ENCODE measurements around the gene TMSB4X.
"Not testable (repeated sequence)": the region's sequence is repeated elsewhere in the genome, so short reads cannot be mapped to it uniquely, and the experiment has no call there.

Gene TMSB4X

GRCh38 chrX:12997906-12998687 lies 23.2 kb downstream of the TMSB4X start:
- DNase-seq = no peak

DNA sequence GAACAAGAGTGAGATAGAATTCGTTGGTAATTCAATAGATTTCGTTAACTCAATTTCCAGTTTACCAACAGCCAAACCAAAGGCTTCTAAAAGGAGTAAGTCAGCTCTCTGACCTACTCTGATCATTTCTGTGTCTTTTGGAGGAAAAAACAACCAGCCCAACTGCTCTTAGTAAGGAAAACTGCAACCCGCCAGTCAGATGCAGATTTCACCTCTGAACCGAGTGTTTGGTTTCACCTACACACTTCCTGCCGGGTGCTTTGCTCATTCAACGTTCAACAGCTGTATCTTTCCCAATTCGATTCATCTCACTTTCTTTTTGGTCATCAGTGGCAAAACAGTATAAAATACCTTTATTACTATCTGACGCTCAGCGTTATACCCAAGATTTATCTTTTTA lies 24.5 kb downstream of the TMSB4X start:
- DNase-seq = no peak

GRCh38 chrX:13000301-13000811 lies 25.4 kb downstream of the TMSB4X start:
- DNase-seq = no peak

GRCh38 chrX:13001097-13001496 lies 26.2 kb downstream of the TMSB4X start:
- no peak for DNase-seq

GRCh38 chrX:13001961-13002671 lies 27.2 kb downstream of the TMSB4X start:
- DNase-seq = no peak

DNA sequence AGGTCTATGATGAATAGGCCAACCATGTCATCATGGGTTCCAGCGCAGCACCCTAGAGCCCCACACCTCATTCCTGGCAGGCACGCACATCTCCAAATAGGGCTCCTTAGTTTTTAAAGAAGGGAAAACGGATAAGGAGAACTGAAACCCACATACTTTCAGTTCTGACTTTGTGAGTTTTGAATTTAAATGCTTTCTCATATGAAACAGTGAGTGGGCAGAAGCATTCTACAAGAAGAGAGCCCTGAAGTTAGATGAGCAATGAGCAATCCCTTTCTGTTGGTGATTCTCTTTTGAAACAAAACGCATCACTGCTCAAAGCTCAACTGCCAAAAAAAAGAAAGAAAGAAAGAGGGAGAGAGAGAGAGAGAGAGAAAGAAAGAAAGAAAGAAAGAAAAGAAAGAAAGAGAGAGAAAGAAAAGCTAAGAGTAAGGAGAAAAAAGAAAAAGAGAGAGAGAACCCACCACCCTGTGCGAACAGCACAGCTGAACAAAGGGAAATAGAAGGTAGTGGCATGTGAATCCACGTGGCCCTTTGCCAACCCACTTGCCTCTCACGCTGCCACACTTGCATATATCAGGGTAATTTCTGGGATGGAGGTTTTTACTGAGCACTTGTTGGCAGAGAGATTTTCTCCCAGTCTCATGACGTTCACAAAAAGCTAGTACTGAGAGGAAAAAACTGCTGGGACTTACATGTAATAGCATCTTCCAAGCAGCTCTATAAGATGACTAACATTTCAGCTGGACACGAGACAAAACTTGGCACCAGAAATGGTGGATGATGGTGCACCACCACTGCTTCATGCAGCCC lies 31.0 kb downstream of the TMSB4X start:
- no peak for DNase-seq

- DNase-seq = no peak
These were observed 32.7 kb downstream of the TMSB4X start for GRCh38 chrX:13007519-13008188.

GRCh38 chrX:13008189-13008533 lies 33.3 kb downstream of the TMSB4X start:
- no peak for DNase-seq

GRCh38 chrX:13008851-13009250 lies 33.9 kb downstream of the TMSB4X start:
- no peak for DNase-seq

DNA sequence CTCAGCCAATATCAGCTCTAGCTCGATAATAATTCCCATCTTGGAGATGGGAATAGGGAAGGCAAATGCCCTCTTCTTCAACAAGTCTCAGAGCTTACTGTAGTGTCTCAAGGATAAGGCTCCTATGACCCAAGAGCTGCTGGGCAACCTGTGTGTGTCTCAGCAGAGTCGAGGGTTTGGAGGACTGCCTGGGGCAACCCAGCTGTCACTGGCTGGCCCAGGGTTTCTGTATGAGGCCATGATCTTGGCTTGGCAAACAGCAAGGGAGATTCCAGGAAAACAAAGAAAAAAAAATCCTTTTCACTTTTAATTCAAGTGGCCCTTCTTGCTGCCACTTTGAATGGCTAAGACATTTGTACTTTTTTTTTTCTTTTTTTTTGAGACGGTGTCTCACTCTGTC lies 34.4 kb downstream of the TMSB4X start:
- no peak for DNase-seq

DNA sequence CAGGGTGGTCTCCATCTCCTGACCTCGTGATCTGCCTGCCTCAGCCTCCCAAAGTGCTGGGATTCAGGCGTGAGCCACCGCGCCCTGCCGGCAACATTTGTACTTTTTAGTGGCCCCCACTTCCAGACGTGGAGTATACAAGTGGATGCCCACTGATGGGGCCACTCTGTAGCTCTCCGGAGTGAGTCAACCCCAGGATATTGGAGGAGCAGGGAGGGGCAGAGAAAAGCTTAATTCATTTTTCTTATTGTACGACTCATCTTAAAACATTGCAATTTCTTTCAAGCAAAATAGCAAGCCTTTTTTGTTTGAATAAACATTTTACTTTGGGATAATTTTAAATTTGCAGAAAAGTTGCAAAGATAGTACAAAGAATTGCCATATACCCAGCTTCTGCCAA lies 34.9 kb downstream of the TMSB4X start:
- no peak for DNase-seq

- DNase-seq = no peak
These were observed 35.6 kb downstream of the TMSB4X start for GRCh38 chrX:13010546-13010945.

DNA sequence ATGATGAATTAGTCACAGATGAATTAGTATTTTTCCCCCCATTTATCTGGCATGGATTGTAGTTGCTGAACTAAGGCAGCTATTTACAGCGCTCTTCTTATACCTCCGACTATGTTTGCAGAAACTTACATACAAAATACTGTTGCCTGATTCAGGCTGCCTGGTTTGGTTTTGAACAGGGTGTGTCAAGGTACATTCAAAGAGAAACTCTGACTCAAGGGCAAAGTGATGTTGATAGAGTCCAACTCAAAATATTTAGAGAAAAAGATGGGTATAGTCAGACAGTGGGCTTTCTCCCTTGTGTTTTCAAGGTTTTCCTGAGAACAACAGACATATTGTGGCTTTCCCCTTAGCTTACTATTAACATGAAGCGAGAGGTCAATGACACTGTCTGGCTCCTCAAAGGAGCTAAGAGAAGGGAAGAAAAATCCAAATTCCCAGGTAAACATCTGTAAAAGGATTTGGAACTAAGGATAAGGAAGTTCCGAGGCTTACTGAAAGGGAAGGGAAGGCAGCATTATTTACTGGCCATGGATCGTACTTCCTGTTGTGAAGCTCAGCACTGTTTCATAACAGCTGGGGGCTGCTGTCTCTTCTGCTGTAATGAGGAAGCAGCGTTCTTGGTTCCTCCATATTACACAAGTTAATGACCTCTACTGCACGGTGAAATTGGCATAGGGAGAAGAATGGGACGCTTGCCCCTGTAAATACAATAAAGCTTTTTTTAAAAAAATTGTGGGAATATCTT lies 38.6 kb downstream of the TMSB4X start:
- DNase-seq = no peak

GRCh38 chrX:13014111-13015096 lies 39.5 kb downstream of the TMSB4X start:
- no peak for DNase-seq

DNA sequence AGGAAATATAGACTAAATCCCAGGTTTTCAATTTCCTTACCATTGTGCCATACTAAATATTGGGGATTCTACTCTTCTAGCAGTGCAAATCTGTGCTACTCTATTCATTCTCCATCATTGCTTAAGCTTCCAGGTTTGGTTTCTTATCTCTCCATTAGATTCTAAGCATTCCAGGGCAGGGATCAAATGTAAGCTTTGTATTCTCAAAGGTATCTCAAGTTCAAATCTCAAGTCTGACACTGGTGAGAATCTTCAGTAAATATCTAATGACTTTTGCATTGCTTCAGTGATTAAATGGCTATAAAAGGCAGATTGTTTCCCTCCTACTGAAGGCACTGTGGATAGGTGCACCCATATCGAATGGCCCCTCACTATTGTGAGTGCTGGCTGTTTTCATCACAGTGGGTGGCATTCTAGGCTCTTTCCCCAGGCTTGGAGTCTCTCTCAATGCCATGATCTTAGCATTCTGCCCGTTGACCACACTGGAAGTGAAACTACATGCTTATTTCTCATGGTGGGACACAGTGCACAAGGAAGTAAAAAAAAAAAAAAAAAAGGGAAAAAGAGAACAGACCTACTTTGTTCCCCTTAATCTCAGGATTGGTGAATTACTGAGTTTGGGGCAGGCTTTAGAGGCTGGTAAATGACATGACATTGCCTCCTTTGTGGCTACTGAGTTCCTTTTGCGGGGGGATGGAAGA lies 40.8 kb downstream of the TMSB4X start:
- no peak for DNase-seq

DNA sequence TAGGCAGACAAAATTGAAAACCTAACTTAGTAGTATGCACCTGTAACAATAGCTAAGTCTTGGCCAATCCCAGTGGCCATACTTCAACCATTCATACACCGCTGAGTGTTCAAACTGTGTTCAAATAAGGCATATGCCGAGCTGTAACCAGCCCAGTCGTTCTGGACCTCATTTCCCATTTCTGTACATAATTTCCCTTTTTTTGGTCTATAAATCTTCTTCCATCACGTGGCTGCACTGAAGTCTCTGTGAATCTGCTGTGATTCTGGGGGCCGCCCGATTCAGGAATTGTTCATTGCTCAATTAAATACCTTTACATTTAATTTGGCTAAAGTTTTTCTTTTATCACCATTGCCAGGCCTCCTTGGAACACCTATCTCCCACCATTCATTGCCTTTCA lies 41.8 kb downstream of the TMSB4X start:
- not testable (repeated sequence) for DNase-seq

DNA sequence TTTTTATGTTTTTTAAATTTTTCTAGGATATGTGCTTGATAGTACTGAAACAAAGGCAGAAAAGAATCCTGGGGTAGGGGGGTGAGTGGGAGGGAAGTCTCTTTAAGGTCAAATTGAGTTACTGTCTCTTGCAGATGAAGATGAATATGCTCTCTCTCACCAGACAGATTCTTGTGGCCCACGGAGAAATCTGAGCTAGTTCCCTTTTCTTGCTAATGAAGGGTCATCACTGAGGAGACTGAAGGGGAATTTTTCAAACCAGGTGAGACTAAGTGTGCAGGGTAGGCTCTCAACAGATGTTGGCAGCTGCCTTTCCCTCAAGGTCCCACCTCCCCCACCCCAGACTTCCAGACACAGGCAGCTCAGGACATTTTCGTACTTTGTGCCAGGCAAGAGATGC lies 48.0 kb downstream of the TMSB4X start:
- DNase-seq = no peak

DNA sequence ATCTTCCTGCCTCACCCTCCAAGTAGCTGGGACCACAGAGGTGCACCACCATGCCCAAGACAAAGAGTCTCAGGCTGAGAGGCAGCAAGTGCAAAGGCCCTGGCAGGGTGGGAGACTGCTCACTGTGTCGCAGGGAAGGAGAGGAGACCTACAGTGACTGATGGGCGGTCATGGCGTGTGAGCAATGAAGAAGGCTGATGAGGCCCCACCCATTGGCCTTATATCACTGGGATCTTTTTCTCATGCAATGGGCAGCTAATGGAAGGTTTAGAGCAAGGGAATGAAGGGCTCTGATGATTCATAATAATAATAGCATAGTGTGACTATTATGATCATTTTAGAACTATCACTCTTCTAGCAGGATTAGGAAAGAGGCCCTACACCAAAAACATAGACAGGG lies 48.7 kb downstream of the TMSB4X start:
- no peak for DNase-seq

GRCh38 chrX:13023979-13024378 lies 49.1 kb downstream of the TMSB4X start:
- no peak for DNase-seq

DNA sequence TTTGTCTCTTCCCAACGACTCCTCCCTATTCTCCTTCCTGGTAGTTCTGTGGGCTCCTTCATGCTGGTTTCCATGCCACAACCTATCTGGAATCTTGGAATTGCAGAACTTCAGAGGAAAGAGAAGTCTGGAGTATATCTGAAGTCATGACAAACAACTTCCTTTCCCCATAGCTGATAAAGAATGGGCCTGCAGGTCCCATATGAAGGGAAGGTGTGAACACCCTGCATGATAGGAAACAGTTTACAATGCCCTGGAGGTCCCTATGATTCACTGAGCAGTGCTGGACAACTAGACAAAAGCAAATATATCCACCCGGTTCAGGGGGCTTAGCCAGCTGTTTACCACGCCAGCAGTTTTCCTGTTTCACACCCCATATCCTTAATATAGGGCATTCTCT lies 50.1 kb downstream of the TMSB4X start:
- no peak for DNase-seq
